ENCODE results near the gene PMVK. TPM values are rescaled to one million over a fixed set of nuclear protein-coding genes. Genes with fewer than 3 reads are reported as not detected.

The PMVK gene
- polyA plus RNA-seq, 1 donor from 2014 or later, result 21.1 TPM

DNA sequence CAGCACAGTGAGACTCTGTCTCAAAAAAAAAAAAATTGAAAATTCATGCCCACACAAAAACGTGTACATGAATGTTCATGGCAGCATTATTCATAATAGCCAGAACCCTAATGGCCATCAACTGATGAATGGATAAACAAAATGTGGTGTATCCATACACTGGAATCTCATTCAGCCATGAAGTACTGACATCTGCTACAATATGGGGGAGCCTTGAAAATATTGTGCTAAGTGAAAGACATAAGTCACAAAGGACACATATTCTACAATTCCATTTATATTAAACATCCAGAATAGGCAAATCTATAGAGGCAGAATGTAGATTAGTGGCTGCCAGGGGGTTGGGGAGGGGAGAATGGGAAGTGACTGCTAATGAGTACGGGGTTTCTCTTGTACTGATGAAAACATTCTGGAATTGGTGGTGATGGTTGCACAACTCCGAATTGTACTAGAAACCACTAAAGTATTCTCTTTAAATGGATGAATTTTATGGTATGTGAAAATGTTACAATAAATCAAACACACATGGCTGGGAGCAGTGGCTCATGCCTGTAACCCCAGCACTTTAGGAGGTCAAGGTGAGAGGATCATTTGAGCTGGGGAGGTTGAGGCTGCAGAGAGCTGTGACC, 33.5 kb downstream of the PMVK start:
- Histone ChIP-seq H3K36me3 (ENCODE audit: insufficient read depth, low read length) (no peaks in the 10 kb centered on the region), H3K27me3 (ENCODE audit: insufficient read depth, low read depth, low read length) (no peaks in the 10 kb centered on the region), H4K20me1 (ENCODE audit: insufficient read depth) (no peaks in the 10 kb centered on the region), H3K4me3 (ENCODE audit: low read length) (no peak overlapping the region), H3K4me2 (ENCODE audit: low read length) (no peak overlapping the region), H3K27ac (ENCODE audit: low read length) (no peak overlapping the region), H3K9me3 (ENCODE audit: low read length) (no peaks in the 10 kb centered on the region), H2AFZ (ENCODE audit: low read depth, low read length) (no peak overlapping the region), H3K9me2 (ENCODE audit: insufficient read depth, low read length) (no peaks in the 10 kb centered on the region), H3K9ac (ENCODE audit: low read length) (no peak overlapping the region), H3F3A (ENCODE audit: insufficient read depth, low read length, poor library complexity, severe bottlenecking) (no peaks in the 10 kb centered on the region), H3K79me2 (replicated peaks; ENCODE audit: insufficient read depth, low read length) (no peaks in the 10 kb centered on the region)
- TF ChIP-seq EP300 (conservative IDR thresholded peaks at IDR 0.05; ENCODE audit: poor library complexity, severe bottlenecking) (no peak), MXI1 (conservative IDR thresholded peaks at IDR 0.05; ENCODE audit: poor library complexity, severe bottlenecking) (no peak), REST (IDR thresholded peaks at IDR 0.05; ENCODE audit: borderline replicate concordance) (no peak), POLR2AphosphoS5 (IDR thresholded peaks at IDR 0.05) (no peak), RAD21 (conservative IDR thresholded peaks at IDR 0.05) (no peak), TAF1 (IDR thresholded peaks at IDR 0.05; ENCODE audit: low read depth) (no peak), EZH2 (IDR thresholded peaks at IDR 0.05; ENCODE audit: borderline replicate concordance, insufficient read depth, low read length, poor library complexity, severe bottlenecking) (no peak), SMC3 (conservative IDR thresholded peaks at IDR 0.05; ENCODE audit: poor library complexity) (no peak), CTCF (IDR thresholded peaks at IDR 0.05; ENCODE audit: poor library complexity, severe bottlenecking) (no peak)

- no peaks in the 10 kb centered on the region for H3K36me3 ChIP-seq (ENCODE audit: insufficient read depth, low read length)
- H3K79me2 ChIP-seq (replicated peaks; ENCODE audit: insufficient read depth, low read length), result no peaks in the 10 kb centered on the region
- H3K4me2 ChIP-seq (ENCODE audit: low read length), result no peak overlapping the region
- H3K9me3 ChIP-seq (ENCODE audit: low read length), result no peaks in the 10 kb centered on the region
- no peaks in the 10 kb centered on the region for H4K20me1 ChIP-seq (ENCODE audit: insufficient read depth)
- no peaks in the 10 kb centered on the region for H3K27me3 ChIP-seq (ENCODE audit: insufficient read depth, low read depth, low read length)
- H3K4me3 ChIP-seq (ENCODE audit: low read length), result no peak overlapping the region
- no peaks in the 10 kb centered on the region for H3K9me2 ChIP-seq (ENCODE audit: insufficient read depth, low read length)
- no peak overlapping the region for H2AFZ ChIP-seq (ENCODE audit: low read depth, low read length)
- H3K9ac ChIP-seq (ENCODE audit: low read length), result no peak overlapping the region
- H3F3A ChIP-seq (ENCODE audit: insufficient read depth, low read length, poor library complexity, severe bottlenecking), result no peaks in the 10 kb centered on the region
- TF ChIP-seq TAF1 (IDR thresholded peaks at IDR 0.05; ENCODE audit: low read depth) (no peak), RAD21 (conservative IDR thresholded peaks at IDR 0.05) (no peak), MXI1 (conservative IDR thresholded peaks at IDR 0.05; ENCODE audit: poor library complexity, severe bottlenecking) (no peak), REST (IDR thresholded peaks at IDR 0.05; ENCODE audit: borderline replicate concordance) (no peak), EP300 (conservative IDR thresholded peaks at IDR 0.05; ENCODE audit: poor library complexity, severe bottlenecking) (no peak), CTCF (IDR thresholded peaks at IDR 0.05; ENCODE audit: poor library complexity, severe bottlenecking) (no peak), EZH2 (IDR thresholded peaks at IDR 0.05; ENCODE audit: borderline replicate concordance, insufficient read depth, low read length, poor library complexity, severe bottlenecking) (no peak), SMC3 (conservative IDR thresholded peaks at IDR 0.05; ENCODE audit: poor library complexity) (no peak), POLR2AphosphoS5 (IDR thresholded peaks at IDR 0.05) (no peak)
- H3K27ac ChIP-seq (ENCODE audit: low read length), result no peak overlapping the region
Measured at GRCh38 chr1:154901591-154901990, 34.9 kb downstream of the PMVK start.
